GM12875 (cell line): ENCODE measurements around the gene TRAPPC10.

Source experiments
- H3K4me3 ChIP-seq: one replicate; pipeline ENCODE4 v1.5.1; 2011; ENCODE audit warnings: low read depth, low read length, control low read depth
- CTCF ChIP-seq: IDR thresholded peaks from 2 replicates; pipeline ENCODE4 v1.5.1; 2011; ENCODE audit warnings: low read depth, mild to moderate bottlenecking, control low read depth, inconsistent platforms, low read length, moderate library complexity, borderline replicate concordance; ENCODE audit not compliant: insufficient read depth

TRAPPC10 gene

GRCh38 chr21:44011579-44012473 is at the start of gene TRAPPC10:
Gene TRAPPC10, plus strand, starts transcription at chr21:44012309. Its CDS starts 185 bp downstream, at chr21:44012494.
- TF ChIP-seq CTCF = no peak
- peak within 1 kb of the TSS; percentile 96 for H3K4me3 ChIP-seq

- H3K4me3 ChIP-seq = no peak overlapping the region
- TF ChIP-seq CTCF = no peak
These were observed 46.1 kb upstream of the TRAPPC10 start for GRCh38 chr21:43965911-43966585.

GRCh38 chr21:43966946-43967512 is 45.1 kb upstream of the TRAPPC10 start:
- no peak overlapping the region for H3K4me3 ChIP-seq
- no peak for TF ChIP-seq CTCF

GRCh38 chr21:43967981-43968380 is 44.1 kb upstream of the TRAPPC10 start:
- no peak overlapping the region for H3K4me3 ChIP-seq
- no peak for TF ChIP-seq CTCF

GRCh38 chr21:43968410-43969114 is 43.5 kb upstream of the TRAPPC10 start:
- H3K4me3 ChIP-seq = no peak overlapping the region
- no peak for TF ChIP-seq CTCF

- no peak for TF ChIP-seq CTCF
These were observed 43.0 kb upstream of the TRAPPC10 start for GRCh38 chr21:43969115-43969444.

More at GRCh38 chr21:43969115-43969444, 43.0 kb upstream of the TRAPPC10 start:
- no peak overlapping the region for H3K4me3 ChIP-seq
